SK-N-SH treated with all-trans-retinoic acid at 6 μM for 48 hours (cell line): ENCODE data around the gene DPEP1.

Experiments
- ARNTL ChIP-seq: fragments of 450-650 bp; formaldehyde crosslinking; IDR thresholded peaks from 2 replicates; pipeline ENCODE4 v1.5.0; 2020; ENCODE audit warnings: low read depth, mild to moderate bottlenecking, moderate library complexity, borderline replicate concordance
- ESRRG ChIP-seq: fragments of 250-450 bp; sonication (Bioruptor Pico); IDR thresholded peaks from 2 replicates; pipeline ENCODE4 v1.6.1; 2021; ENCODE audit warnings: mild to moderate bottlenecking
- GLIS3 ChIP-seq: fragments of 250-450 bp; sonication (Bioruptor Pico); IDR thresholded peaks from 2 replicates; pipeline ENCODE4 v1.5.0; 2020; ENCODE audit warnings: mild to moderate bottlenecking, moderate library complexity
- RARB ChIP-seq: fragments of 250-450 bp; sonication (Bioruptor Pico); IDR thresholded peaks from 2 replicates; pipeline ENCODE4 v1.8.0; 2021; ENCODE audit warnings: mild to moderate bottlenecking, moderate library complexity
- TOX ChIP-seq: fragments of 250-450 bp; sonication (Bioruptor Pico); IDR thresholded peaks from 2 replicates; pipeline ENCODE4 v1.8.0; 2021; ENCODE audit warnings: mild to moderate bottlenecking, moderate library complexity, borderline replicate concordance
- ZNF565 ChIP-seq: fragments of 450-650 bp; formaldehyde crosslinking; conservative IDR thresholded peaks from 2 replicates; pipeline ENCODE4 v1.5.0; 2020; ENCODE audit warnings: low read depth, mild to moderate bottlenecking, moderate library complexity
- ZNF8 ChIP-seq: fragments of 450-650 bp; formaldehyde crosslinking; IDR thresholded peaks from 2 replicates; pipeline ENCODE4 v1.5.0; 2020; ENCODE audit warnings: mild to moderate bottlenecking, moderate library complexity
- TF ChIP-seq, protein P1 (sequence below): fragments of 250-450 bp; sonication (Bioruptor Pico); IDR thresholded peaks from 2 replicates; pipeline ENCODE4 v1.8.0; 2020; ENCODE audit warnings: mild to moderate bottlenecking, moderate library complexity, borderline replicate concordance
- TF ChIP-seq, protein P2 (sequence below): fragments of 250-450 bp; sonication (Bioruptor Pico); IDR thresholded peaks from 2 replicates; pipeline ENCODE4 v1.5.0; 2020; ENCODE audit warnings: mild to moderate bottlenecking, moderate library complexity

- TF ChIP-seq TOX (no peak), ARNTL (CRISPR knock-in tag) (no peak), ZNF8 (CRISPR knock-in tag) (no peak), ESRRG (CRISPR knock-in tag) (no peak), RARB (CRISPR knock-in tag) (no peak), GLIS3 (CRISPR knock-in tag) (no peak), ZNF565 (CRISPR knock-in tag) (no peak)
- TF ChIP-seq, protein P1, sequence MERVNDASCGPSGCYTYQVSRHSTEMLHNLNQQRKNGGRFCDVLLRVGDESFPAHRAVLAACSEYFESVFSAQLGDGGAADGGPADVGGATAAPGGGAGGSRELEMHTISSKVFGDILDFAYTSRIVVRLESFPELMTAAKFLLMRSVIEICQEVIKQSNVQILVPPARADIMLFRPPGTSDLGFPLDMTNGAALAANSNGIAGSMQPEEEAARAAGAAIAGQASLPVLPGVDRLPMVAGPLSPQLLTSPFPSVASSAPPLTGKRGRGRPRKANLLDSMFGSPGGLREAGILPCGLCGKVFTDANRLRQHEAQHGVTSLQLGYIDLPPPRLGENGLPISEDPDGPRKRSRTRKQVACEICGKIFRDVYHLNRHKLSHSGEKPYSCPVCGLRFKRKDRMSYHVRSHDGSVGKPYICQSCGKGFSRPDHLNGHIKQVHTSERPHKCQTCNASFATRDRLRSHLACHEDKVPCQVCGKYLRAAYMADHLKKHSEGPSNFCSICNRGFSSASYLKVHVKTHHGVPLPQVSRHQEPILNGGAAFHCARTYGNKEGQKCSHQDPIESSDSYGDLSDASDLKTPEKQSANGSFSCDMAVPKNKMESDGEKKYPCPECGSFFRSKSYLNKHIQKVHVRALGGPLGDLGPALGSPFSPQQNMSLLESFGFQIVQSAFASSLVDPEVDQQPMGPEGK (CRISPR knock-in tag): no peak
- TF ChIP-seq, protein P2, sequence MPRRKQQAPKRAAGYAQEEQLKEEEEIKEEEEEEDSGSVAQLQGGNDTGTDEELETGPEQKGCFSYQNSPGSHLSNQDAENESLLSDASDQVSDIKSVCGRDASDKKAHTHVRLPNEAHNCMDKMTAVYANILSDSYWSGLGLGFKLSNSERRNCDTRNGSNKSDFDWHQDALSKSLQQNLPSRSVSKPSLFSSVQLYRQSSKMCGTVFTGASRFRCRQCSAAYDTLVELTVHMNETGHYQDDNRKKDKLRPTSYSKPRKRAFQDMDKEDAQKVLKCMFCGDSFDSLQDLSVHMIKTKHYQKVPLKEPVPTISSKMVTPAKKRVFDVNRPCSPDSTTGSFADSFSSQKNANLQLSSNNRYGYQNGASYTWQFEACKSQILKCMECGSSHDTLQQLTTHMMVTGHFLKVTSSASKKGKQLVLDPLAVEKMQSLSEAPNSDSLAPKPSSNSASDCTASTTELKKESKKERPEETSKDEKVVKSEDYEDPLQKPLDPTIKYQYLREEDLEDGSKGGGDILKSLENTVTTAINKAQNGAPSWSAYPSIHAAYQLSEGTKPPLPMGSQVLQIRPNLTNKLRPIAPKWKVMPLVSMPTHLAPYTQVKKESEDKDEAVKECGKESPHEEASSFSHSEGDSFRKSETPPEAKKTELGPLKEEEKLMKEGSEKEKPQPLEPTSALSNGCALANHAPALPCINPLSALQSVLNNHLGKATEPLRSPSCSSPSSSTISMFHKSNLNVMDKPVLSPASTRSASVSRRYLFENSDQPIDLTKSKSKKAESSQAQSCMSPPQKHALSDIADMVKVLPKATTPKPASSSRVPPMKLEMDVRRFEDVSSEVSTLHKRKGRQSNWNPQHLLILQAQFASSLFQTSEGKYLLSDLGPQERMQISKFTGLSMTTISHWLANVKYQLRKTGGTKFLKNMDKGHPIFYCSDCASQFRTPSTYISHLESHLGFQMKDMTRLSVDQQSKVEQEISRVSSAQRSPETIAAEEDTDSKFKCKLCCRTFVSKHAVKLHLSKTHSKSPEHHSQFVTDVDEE (CRISPR knock-in tag): no peak
Observed at GRCh38 chr16:89615176-89615575, 1.7 kb downstream of the DPEP1 start.
